GM19023 (cell line): Measurements from ENCODE around the gene PRR5.

Experiments used
- ATAC-seq: cut with Tn5 transposase; IDR thresholded peaks from one replicate; pipeline ENCODE4 v1.9.1; 2021; ENCODE audit warnings: mild to moderate bottlenecking, moderate library complexity; ENCODE audit not compliant: unreplicated experiment

Gene PRR5

GRCh38 chr22:44711690-44712555, 9.9 kb downstream of the PRR5 start:
- no peak for ATAC-seq

- no peak for ATAC-seq
These were observed 11.0 kb downstream of the PRR5 start for GRCh38 chr22:44712962-44713361.

- ATAC-seq: no peak
These were observed 12.8 kb downstream of the PRR5 start for GRCh38 chr22:44714703-44715350.

- ATAC-seq: no peak
These were observed 16.4 kb downstream of the PRR5 start for GRCh38 chr22:44718418-44718817.

- ATAC-seq: no peak
These were observed 17.8 kb downstream of the PRR5 start for GRCh38 chr22:44719586-44720368.

GRCh38 chr22:44721213-44721612, 19.2 kb downstream of the PRR5 start:
- ATAC-seq: no peak

- no peak for ATAC-seq
These were observed 20.6 kb downstream of the PRR5 start for GRCh38 chr22:44722611-44723010.

GRCh38 chr22:44723801-44724200, 21.8 kb downstream of the PRR5 start:
- ATAC-seq: no peak

- no peak for ATAC-seq
These were observed 22.4 kb downstream of the PRR5 start for GRCh38 chr22:44724416-44724815.

GRCh38 chr22:44724859-44725258, 22.9 kb downstream of the PRR5 start:
- ATAC-seq: no peak

GRCh38 chr22:44726439-44726838, 24.4 kb downstream of the PRR5 start:
- ATAC-seq: no peak

- no peak for ATAC-seq
These were observed 25.1 kb downstream of the PRR5 start for GRCh38 chr22:44727148-44727547.

- ATAC-seq: no peak
These were observed 25.7 kb downstream of the PRR5 start for GRCh38 chr22:44727709-44728108.

- ATAC-seq: no peak
These were observed 26.8 kb downstream of the PRR5 start for GRCh38 chr22:44728761-44729324.

GRCh38 chr22:44729391-44730021, 27.5 kb downstream of the PRR5 start:
- ATAC-seq: no peak

GRCh38 chr22:44730022-44730393, 28.0 kb downstream of the PRR5 start:
- no peak for ATAC-seq

GRCh38 chr22:44730490-44731356, 28.7 kb downstream of the PRR5 start:
- no peak for ATAC-seq

GRCh38 chr22:44731357-44731970, 29.5 kb downstream of the PRR5 start:
- ATAC-seq: no peak

- ATAC-seq: no peak
These were observed 30.1 kb downstream of the PRR5 start for GRCh38 chr22:44732017-44732561.
